Mucosa of descending colon (tissue), 3 donors: ENCODE data around the gene RIPOR2. TPM values are rescaled to one million over a fixed set of nuclear protein-coding genes. Genes with fewer than 3 reads are reported as not detected.
A peak's percentile ranks its signal among the peaks of the same experiment; 100 is the strongest.

Source experiments
- ATAC-seq: fragments of 200-7000 bp; cut with Tn5 transposase; one replicate; pipeline ENCODE4 v1.9.1; 2020; ENCODE audit warnings: mild to moderate bottlenecking, moderate library complexity
- DNase-seq, 3 donors: peaks; one replicate each; pipeline ENCODE4 v3.0.0-alpha.2; 2020
- H3K36me3 ChIP-seq: fragments of 200-600 bp; one replicate; pipeline ENCODE4 v1.8.0; 2021; ENCODE audit warnings: low read depth, mild to moderate bottlenecking
- H3K4me1 ChIP-seq: fragments of 200-600 bp; one replicate; pipeline ENCODE4 v1.8.0; 2021; ENCODE audit warnings: low read depth, mild to moderate bottlenecking
- H3K4me3 ChIP-seq: fragments of 200-600 bp; one replicate; pipeline ENCODE4 v1.8.0; 2021; ENCODE audit warnings: mild to moderate bottlenecking
- H3K9me3 ChIP-seq: fragments of 200-600 bp; one replicate; pipeline ENCODE4 v1.8.0; 2021; ENCODE audit warnings: mild to moderate bottlenecking
- CTCF ChIP-seq: fragments of 200-600 bp; IDR thresholded peaks from one replicate; pipeline ENCODE4 v1.8.0; 2022; ENCODE audit warnings: antibody characterized with exemption, mild to moderate bottlenecking
- intact Hi-C, 2 donors: fragments of 100-400 bp; cut with DNase I in 1 of 2; cut with micrococcal nuclease in 1 of 2; formaldehyde crosslinking; loops; one replicate each; pipeline versions ENCODE4 v1.11.0 to v1.11.1; 2022; cut with DNase I, micrococcal nuclease
- total RNA-seq, 3 donors: library from RNA; stranded (reverse); fragmentation: NEBNext Ultra II Directional in 2 of 3; extraction: Animal tissue kit (Norgen Biotek cat#: 25700) in 2 of 3; gene quantifications; one replicate each; pipeline versions ENCODE4 v1.2.1 to v1.2.4, GENCODE V29; 2021 to 2023
- donor health status: DM: no; HTN: no; CAD: no; lungs with moderate emphysema.
- donor health status: DM: no; HTN: no; CAD: no.
- donor health status: DM: no; HTN: yes; CAD: no.

Gene RIPOR2
- total RNA-seq, 3 donors from 2014 or later, result 2.9 to 4.7 (median 4.1) TPM

GRCh38 chr6:24933266-24933665 lies 2.5 kb downstream of the RIPOR2 start:
- no peaks in the 10 kb centered on the region for H3K4me1 ChIP-seq
- no peak for TF ChIP-seq CTCF
- intact Hi-C loops, result no loop called here
- ATAC-seq (no peak), DNase-seq (no peak)
- no peak overlapping the region for H3K4me3 ChIP-seq
- no peaks in the 10 kb centered on the region for H3K9me3 ChIP-seq
- no peaks in the 10 kb centered on the region for H3K36me3 ChIP-seq

GRCh38 chr6:24932832-24933231 lies 2.9 kb downstream of the RIPOR2 start:
- no peak for ATAC-seq
- intact Hi-C loops, result no loop called here
- Histone ChIP-seq H3K9me3 (no peaks in the 10 kb centered on the region), H3K4me1 (no peaks in the 10 kb centered on the region), H3K4me3 (no peak overlapping the region), H3K36me3 (no peaks in the 10 kb centered on the region)
- DNase-seq, result no peak
- no peak for TF ChIP-seq CTCF

GRCh38 chr6:24931718-24932691 lies 3.8 kb downstream of the RIPOR2 start:
- TF ChIP-seq CTCF, result no peak
- Histone ChIP-seq H3K9me3 (no peaks in the 10 kb centered on the region), H3K36me3 (no peaks in the 10 kb centered on the region), H3K4me3 (no peak overlapping the region), H3K4me1 (no peaks in the 10 kb centered on the region)
- intact Hi-C loops, result no loop called here
- DNase-seq, result no peak
- peak; percentile 26 for ATAC-seq

- Histone ChIP-seq H3K4me1 (no peaks in the 10 kb centered on the region), H3K4me3 (no peak overlapping the region), H3K9me3 (no peaks in the 10 kb centered on the region), H3K36me3 (no peaks in the 10 kb centered on the region)
- no peak for TF ChIP-seq CTCF
- ATAC-seq (no peak), DNase-seq (no peak)
- intact Hi-C loops, result no loop called here
Observed at GRCh38 chr6:24931296-24931695, 4.5 kb downstream of the RIPOR2 start.

- no peak overlapping the region for H3K4me3 ChIP-seq
- H3K4me1 ChIP-seq, result no peaks in the 10 kb centered on the region
- TF ChIP-seq CTCF, result no peak
- H3K36me3 ChIP-seq, result no peaks in the 10 kb centered on the region
- H3K9me3 ChIP-seq, result no peaks in the 10 kb centered on the region
- intact Hi-C loops, result no loop called here
- DNase-seq (no peak), ATAC-seq (no peak)
Observed at GRCh38 chr6:24930431-24930871, 5.3 kb downstream of the RIPOR2 start.
